Hepatocyte (in vitro differentiated cells): ENCODE data around the gene ILF3.

Experiments used
- CTCF ChIP-seq: fragments of 200-600 bp; sonication (generic); IDR thresholded peaks from 2 replicates; pipeline ENCODE4 v1.5.1; 2016; ENCODE audit warnings: antibody characterized with exemption, mild to moderate bottlenecking; ENCODE audit not compliant: poor library complexity
- EZH2 ChIP-seq: fragments of 200-600 bp; sonication (generic); IDR thresholded peaks from 2 replicates; pipeline ENCODE4 v1.6.1; 2016; ENCODE audit warnings: antibody characterized with exemption, mild to moderate bottlenecking, borderline replicate concordance
- EZH2phosphoT487 ChIP-seq: fragments of 200-600 bp; sonication (generic); IDR thresholded peaks from one replicate; pipeline ENCODE4 v1.6.1; 2018; ENCODE audit warnings: antibody characterized with exemption, mild to moderate bottlenecking, low read depth, moderate library complexity; ENCODE audit not compliant: unreplicated experiment, severe bottlenecking

- no peak for TF ChIP-seq CTCF
- TF ChIP-seq EZH2: no peak
- TF ChIP-seq EZH2phosphoT487: no peak
Observed at GRCh38 chr19:10620786-10621185, 33.4 kb upstream of the ILF3 start.
